Small intestine (tissue), 7 donors: ENCODE measurements around the gene DIRAS1. TPM values are rescaled to one million over a fixed set of nuclear protein-coding genes. Genes with fewer than 3 reads are reported as not detected.
"Not testable (repeated sequence)": the region's sequence is repeated elsewhere in the genome, so short reads cannot be mapped to it uniquely, and the experiment has no call there.

ENCODE experiments used
- DNase-seq, 2 donors: peaks; one replicate each; pipeline versions ENCODE4 v3.0.0 to v3.0.0-alpha.2; 2013
- FAIRE-seq: peaks from 2 replicates; lab custom pipeline; 2012; peaks lifted over from hg19 to GRCh38; lab: Jason Lieb, UNC
- H3K27ac ChIP-seq, 3 donors: one replicate each; pipeline ENCODE4 v1.5.1; 2013; ENCODE audit warnings: low read length in 2 of 3, mild to moderate bottlenecking in 2 of 3, control low read depth in 1 of 3, inconsistent platforms in 1 of 3, low read depth in 1 of 3, moderate library complexity in 1 of 3
- H3K27me3 ChIP-seq, 3 donors: one replicate each; pipeline ENCODE4 v1.6.1; 2013; ENCODE audit warnings: low read length in 3 of 3, inconsistent platforms in 1 of 3; ENCODE audit not compliant: control insufficient read depth in 3 of 3, insufficient read depth in 3 of 3
- H3K36me3 ChIP-seq, 3 donors: one replicate each; pipeline ENCODE4 v1.6.1; 2013; ENCODE audit warnings: low read length in 3 of 3, inconsistent platforms in 1 of 3, low read depth in 1 of 3, mild to moderate bottlenecking in 1 of 3, moderate library complexity in 1 of 3; ENCODE audit not compliant: control insufficient read depth in 3 of 3, insufficient read depth in 2 of 3
- H3K4me1 ChIP-seq, 3 donors: one replicate each; pipeline ENCODE4 v1.6.1; 2013; ENCODE audit warnings: low read length in 2 of 3, inconsistent platforms in 1 of 3, low read depth in 1 of 3, mild to moderate bottlenecking in 1 of 3, moderate library complexity in 1 of 3; ENCODE audit not compliant: control insufficient read depth in 3 of 3, insufficient read depth in 2 of 3
- H3K4me3 ChIP-seq, 3 donors: one replicate each; pipeline ENCODE4 v1.5.1; 2013; ENCODE audit warnings: low read length in 3 of 3, control low read depth in 1 of 3, inconsistent platforms in 1 of 3, low read depth in 1 of 3, mild to moderate bottlenecking in 1 of 3, moderate library complexity in 1 of 3
- H3K9me3 ChIP-seq, 2 donors: one replicate each; pipeline ENCODE4 v1.6.1; 2013; ENCODE audit warnings: low read depth in 1 of 2, low read length in 1 of 2; ENCODE audit not compliant: control insufficient read depth in 2 of 2, insufficient read depth in 1 of 2
- WGBS, 3 donors: extraction: QIAGEN DNeasy Blood & Tissue Kit; methylation state at CpG; one replicate each; pipeline ENCODE4 v1.1.7; 2013; 5-methylcytosine and 5-hydroxymethylcytosine counted together
- polyA plus RNA-seq, 4 donors: library from polyadenylated mRNA; stranded (reverse) in 3 of 4; unstranded in 1 of 4; fragments of 200-250 nt in 3 of 4; fragments of 120-200 nt in 1 of 4; gene quantifications; one replicate each; pipeline versions ENCODE4 v1.2.1 to v1.2.3, GENCODE V29; 2013
- donor health status: healthy with polysubstance abuse.
- donor health status: control.
- donor health status: control.
- donor health status: Bipolar disorder and iron deficiency.
- donor health status: healthy.

DIRAS1 gene
- polyA plus RNA-seq, 4 donors = 0.25 to 3.0 (median 1.6) TPM; not detected in 1

- H3K27ac ChIP-seq = peak overlapping the region in 1 of 3 donors; percentile 36
- FAIRE-seq = no peak
- no peaks in the 10 kb centered on the region for H3K36me3 ChIP-seq
- no peak overlapping the region for H3K4me3 ChIP-seq
- H3K4me1 ChIP-seq = no peaks in the 10 kb centered on the region
- no peak for DNase-seq
- H3K9me3 ChIP-seq = peaks cover 0 to 2% of the 10 kb centered on the region in 2 donors
- WGBS, 3 donors = 87 to 91% (median 90%) methylated on average over 6 of the region's 6 CpGs
- H3K27me3 ChIP-seq = no peaks in the 10 kb centered on the region
Measured at GRCh38 chr19:2685204-2685704, 35.9 kb downstream of the DIRAS1 start.

DNA sequence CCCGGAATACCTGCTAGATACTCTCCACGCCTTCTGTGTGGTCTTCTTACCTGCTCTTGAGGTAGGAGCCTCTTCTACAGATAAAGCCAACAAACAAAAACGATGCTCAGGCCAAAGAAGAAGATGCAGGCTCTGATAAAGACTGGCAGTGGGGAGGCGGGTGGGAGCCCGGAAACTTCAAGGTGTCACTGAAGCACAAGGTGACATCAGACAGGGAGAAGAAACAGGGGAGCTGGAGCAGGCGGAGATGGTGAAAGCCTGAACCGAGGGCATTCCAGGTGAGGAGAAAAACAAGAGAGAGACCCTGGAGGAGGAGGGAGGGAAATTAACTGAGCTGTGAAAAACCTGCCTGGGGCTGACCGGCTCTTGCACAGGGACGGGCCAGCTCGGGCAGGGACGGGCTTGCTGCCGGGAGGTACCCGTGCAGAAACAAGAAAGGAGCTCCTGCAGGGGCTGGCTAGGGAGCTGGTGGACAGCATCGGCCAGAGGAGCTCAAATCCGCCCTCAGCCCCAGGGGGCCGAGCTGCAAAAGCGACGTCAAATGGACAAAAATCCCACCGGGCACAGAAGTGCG, 37.7 kb downstream of the DIRAS1 start:
- DNase-seq = no peak

DNA sequence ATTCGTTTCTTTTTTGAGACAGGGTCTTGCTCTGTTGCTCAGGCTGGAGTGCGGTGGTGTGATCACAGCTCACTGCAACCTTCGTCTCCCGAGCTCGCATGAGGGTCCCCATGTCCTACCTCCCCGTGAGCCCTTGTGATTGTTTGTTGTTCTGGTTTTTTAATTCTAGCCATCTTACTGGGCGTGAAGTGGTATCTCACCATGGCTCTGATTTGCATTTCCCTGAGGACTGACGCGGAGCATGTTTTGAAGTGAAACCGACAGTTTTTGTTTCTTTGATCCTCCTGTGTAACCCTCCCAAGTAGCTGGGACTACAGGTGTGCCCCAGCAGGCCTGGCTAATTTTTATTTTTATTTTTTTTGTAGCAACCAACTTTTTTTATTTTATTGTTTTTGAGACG, 40.4 kb downstream of the DIRAS1 start:
- Histone ChIP-seq H3K9me3 (no peaks in the 10 kb centered on the region), H3K27ac (peak overlapping the region in 1 of 3 donors; percentile 40), H3K36me3 (no peaks in the 10 kb centered on the region), H3K27me3 (no peaks in the 10 kb centered on the region), H3K4me3 (no peak overlapping the region), H3K4me1 (no peaks in the 10 kb centered on the region)
- 85 to 93% (median 91%) methylated on average over 11 of the region's 11 CpGs for WGBS, 3 donors
- no peak for DNase-seq
- no peak for FAIRE-seq

More for the DNA sequence above, 37.7 kb downstream of the DIRAS1 start:
- Histone ChIP-seq H3K36me3 (no peaks in the 10 kb centered on the region), H3K4me3 (no peak overlapping the region), H3K27ac (no peak overlapping the region), H3K9me3 (peaks cover 0 to 2% of the 10 kb centered on the region in 2 donors), H3K27me3 (no peaks in the 10 kb centered on the region), H3K4me1 (no peaks in the 10 kb centered on the region)
- no peak for FAIRE-seq
- WGBS, 3 donors = 70 to 80% (median 80%) methylated on average over 20 of the region's 20 CpGs

DNA sequence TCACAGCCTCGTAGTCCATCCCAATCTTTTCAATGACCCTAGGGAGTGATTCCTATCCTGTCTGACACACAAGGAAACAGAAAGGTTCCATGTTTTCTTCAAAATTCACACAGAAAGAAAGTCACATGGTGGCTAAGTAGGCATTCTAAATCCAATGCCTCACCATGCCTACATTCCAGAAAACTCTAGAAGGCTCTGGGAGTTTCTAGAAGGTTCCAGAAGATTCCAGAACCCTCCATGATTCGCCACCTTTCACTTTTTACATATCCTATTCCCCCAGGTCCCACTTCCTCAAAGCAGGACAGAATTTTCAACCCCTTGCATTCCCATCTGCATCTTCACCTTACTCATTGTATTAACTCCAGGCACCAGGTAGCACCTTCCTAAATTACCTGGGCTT, 41.7 kb downstream of the DIRAS1 start:
- Histone ChIP-seq H3K9me3 (no peaks in the 10 kb centered on the region), H3K36me3 (no peaks in the 10 kb centered on the region), H3K4me1 (no peaks in the 10 kb centered on the region), H3K27me3 (peaks cover 0 to 9% (median 0%) of the 10 kb centered on the region in 3 donors), H3K27ac (no peak overlapping the region), H3K4me3 (no peak overlapping the region)
- FAIRE-seq (no peak), DNase-seq (no peak)
- WGBS, 3 donors = 70 to 86% (median 79%) methylated on average over 2 of the region's 2 CpGs

DNA sequence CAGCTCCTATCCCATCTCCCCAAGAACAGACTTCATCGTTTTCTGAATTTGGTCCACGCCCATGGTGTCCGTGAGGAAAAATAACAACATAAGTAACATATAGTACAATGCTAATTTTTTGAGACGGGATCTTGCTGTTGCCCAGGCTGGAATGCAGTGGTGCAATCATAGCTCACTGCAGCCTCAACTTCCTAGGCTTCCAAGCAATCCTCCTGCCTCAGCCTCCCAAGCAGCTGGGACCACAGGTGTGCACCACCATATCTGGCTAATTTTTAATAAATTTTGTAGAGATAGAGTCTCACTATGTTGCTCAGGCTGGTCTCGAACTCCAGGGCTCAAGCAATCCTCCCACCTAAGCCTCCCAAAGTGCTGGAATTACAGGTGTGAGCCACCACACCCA, 42.2 kb downstream of the DIRAS1 start:
- H3K9me3 ChIP-seq, DNase-seq, FAIRE-seq, H3K27me3 ChIP-seq, H3K4me1 ChIP-seq, H3K36me3 ChIP-seq, H3K4me3 ChIP-seq, H3K27ac ChIP-seq: not testable (repeated sequence)
- 90 to 96% (median 95%) methylated on average over 5 of the region's 5 CpGs for WGBS, 3 donors

GRCh38 chr19:2678044-2678671, 43.0 kb downstream of the DIRAS1 start:
- Histone ChIP-seq H3K9me3 (no peaks in the 10 kb centered on the region), H3K4me1 (no peaks in the 10 kb centered on the region), H3K27me3 (peaks cover 0 to 11% (median 0%) of the 10 kb centered on the region in 3 donors), H3K27ac (peak overlapping the region in 1 of 3 donors; percentile 18), H3K36me3 (no peaks in the 10 kb centered on the region), H3K4me3 (no peak overlapping the region)
- DNase-seq (no peak), FAIRE-seq (no peak)
- WGBS, 3 donors = 59 to 64% (median 61%) methylated on average over 8 of the region's 8 CpGs

DNA sequence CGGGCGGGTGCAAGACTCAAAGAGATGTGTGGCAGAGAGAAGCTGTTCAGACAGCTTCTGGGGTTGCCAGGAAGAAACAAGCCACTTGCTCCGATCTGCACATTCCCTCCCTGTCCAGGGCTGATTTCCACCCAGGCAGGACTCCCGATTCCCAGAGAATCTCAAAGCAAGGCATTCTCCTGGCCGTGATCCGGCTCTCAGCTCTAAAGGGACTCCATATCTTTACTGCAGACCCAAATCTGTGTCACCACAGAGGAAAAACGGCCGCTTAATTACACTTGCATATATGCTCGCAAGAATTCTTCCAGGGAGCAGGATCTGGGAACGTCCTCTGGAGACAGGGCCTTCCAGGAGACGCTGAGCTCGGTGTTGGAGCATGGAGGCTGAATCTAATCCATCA, 44.3 kb downstream of the DIRAS1 start:
- 81 to 82% (median 82%) methylated on average over 12 of the region's 12 CpGs for WGBS, 3 donors
- DNase-seq (no peak), FAIRE-seq (no peak)
- Histone ChIP-seq H3K9me3 (no peaks in the 10 kb centered on the region), H3K4me3 (no peak overlapping the region), H3K27ac (no peak overlapping the region), H3K4me1 (no peaks in the 10 kb centered on the region), H3K36me3 (no peaks in the 10 kb centered on the region), H3K27me3 (peaks cover 0 to 11% (median 0%) of the 10 kb centered on the region in 3 donors)

DNA sequence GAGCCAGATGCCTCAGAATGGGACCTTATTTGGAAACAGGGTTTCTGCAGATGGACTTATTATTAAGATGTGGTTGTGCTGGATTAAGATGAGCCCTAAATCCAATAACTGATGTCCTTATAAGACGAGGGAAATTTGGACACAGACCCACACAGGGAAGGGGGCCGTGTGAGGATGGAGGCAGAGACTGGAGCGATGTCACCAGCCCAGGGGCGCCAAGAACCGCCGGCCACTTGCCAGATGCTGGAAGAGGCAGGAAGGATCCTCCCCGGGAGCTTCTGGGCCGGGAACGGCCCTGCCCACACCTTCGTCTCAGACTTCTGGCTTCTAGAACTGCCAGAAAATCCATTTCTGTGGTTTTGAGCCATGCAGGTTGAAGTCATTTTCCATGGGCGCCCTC, 45.3 kb downstream of the DIRAS1 start:
- H3K36me3 ChIP-seq = no peaks in the 10 kb centered on the region
- DNase-seq = no peak

More for the DNA sequence above, 45.3 kb downstream of the DIRAS1 start:
- peak overlapping the region in 1 of 3 donors; percentile 32 for H3K27ac ChIP-seq
- H3K4me1 ChIP-seq = no peaks in the 10 kb centered on the region
- 62 to 71% (median 69%) methylated on average over 11 of the region's 11 CpGs for WGBS, 3 donors
- H3K4me3 ChIP-seq = no peak overlapping the region
- H3K9me3 ChIP-seq = no peaks in the 10 kb centered on the region
- FAIRE-seq = no peak
- H3K27me3 ChIP-seq = peaks cover 0 to 11% (median 0%) of the 10 kb centered on the region in 3 donors
